Measurements from ENCODE around the gene ARL15.

DNA sequence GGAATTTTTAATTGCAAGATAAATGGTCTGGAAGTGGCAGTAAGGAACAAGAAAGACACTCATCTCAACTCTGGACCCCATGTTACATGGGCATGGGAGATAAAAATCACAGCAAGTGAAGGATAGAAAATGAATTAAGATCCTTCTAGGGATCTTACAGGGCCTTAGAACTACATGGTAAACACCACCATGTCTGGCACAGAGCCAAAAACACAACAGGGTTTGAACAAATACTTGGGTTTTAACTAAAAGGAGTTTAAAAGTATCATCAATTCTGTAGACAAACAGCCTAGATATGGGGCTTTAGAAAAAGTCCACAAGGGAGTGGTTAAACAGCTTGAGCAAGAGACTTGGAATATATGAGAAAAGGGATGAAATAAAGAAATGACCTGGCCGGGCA is 366.4 kb downstream of the ARL15 start:
- TF ChIP-seq, protein P1, sequence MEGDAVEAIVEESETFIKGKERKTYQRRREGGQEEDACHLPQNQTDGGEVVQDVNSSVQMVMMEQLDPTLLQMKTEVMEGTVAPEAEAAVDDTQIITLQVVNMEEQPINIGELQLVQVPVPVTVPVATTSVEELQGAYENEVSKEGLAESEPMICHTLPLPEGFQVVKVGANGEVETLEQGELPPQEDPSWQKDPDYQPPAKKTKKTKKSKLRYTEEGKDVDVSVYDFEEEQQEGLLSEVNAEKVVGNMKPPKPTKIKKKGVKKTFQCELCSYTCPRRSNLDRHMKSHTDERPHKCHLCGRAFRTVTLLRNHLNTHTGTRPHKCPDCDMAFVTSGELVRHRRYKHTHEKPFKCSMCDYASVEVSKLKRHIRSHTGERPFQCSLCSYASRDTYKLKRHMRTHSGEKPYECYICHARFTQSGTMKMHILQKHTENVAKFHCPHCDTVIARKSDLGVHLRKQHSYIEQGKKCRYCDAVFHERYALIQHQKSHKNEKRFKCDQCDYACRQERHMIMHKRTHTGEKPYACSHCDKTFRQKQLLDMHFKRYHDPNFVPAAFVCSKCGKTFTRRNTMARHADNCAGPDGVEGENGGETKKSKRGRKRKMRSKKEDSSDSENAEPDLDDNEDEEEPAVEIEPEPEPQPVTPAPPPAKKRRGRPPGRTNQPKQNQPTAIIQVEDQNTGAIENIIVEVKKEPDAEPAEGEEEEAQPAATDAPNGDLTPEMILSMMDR (IDR thresholded peaks at IDR 0.05), result no peak
- TF ChIP-seq POLR2A (IDR thresholded peaks at IDR 0.05) (no peak), POLR2AphosphoS5 (IDR thresholded peaks at IDR 0.05) (no peak), EP300 (IDR thresholded peaks at IDR 0.05) (no peak)
